OCI-LY7 (cell line): ENCODE results near the gene OR5A1. TPM values are rescaled to one million over a fixed set of nuclear protein-coding genes. Genes with fewer than 3 reads are reported as not detected.

Source experiments
- BruUV-seq: library from RNA; stranded (reverse); fragments of 400-500 nt; replicated peaks from 2 replicates; lab custom pipeline; 2021; lab: Mats Ljungman, UMichigan
- CTCF ChIA-PET: fragments of 300-600 bp; sonication (Branson Sonifier 250); formaldehyde crosslinking; loops from one replicate; lab custom pipeline; 2022; ENCODE audit warnings: antibody characterized with exemption; ENCODE audit not compliant: unreplicated experiment; lab: Charles Lee
- POLR2A ChIA-PET: fragments of 300-600 bp; sonication (Branson Sonifier 250); formaldehyde crosslinking; loops from one replicate; lab custom pipeline; 2022; ENCODE audit warnings: antibody characterized with exemption; lab: Charles Lee
- DNase-seq: peaks from one replicate; pipeline ENCODE4 v3.0.0-alpha.2; 2015; ENCODE audit warnings: low spot score
- H2AFZ ChIP-seq: fragments of 200-600 bp; sonication (generic), shearing (Covaris generic); 2 replicates; pipeline ENCODE4 v1.6.1; 2014; ENCODE audit warnings: mild to moderate bottlenecking, antibody characterized with exemption, low read length, moderate library complexity
- H3K27ac ChIP-seq: fragments of 200-600 bp; sonication (generic); 2 replicates; pipeline ENCODE4 v1.5.1; 2014; ENCODE audit warnings: mixed run types, low read depth, mild to moderate bottlenecking, moderate library complexity, low read length, inconsistent platforms; ENCODE audit not compliant: poor library complexity, severe bottlenecking
- H3K36me3 ChIP-seq: fragments of 200-600 bp; sonication (generic); 2 replicates; pipeline ENCODE4 v1.6.1; 2014; ENCODE audit warnings: mild to moderate bottlenecking, antibody characterized with exemption, low read length, moderate library complexity, mixed read lengths; ENCODE audit not compliant: insufficient read depth
- H3K4me1 ChIP-seq: fragments of 200-600 bp; sonication (generic); 2 replicates; pipeline ENCODE4 v1.5.1; 2014; ENCODE audit warnings: mild to moderate bottlenecking, low read length; ENCODE audit not compliant: insufficient read depth, poor library complexity, severe bottlenecking
- H3K4me2 ChIP-seq: fragments of 200-600 bp; sonication (generic); 2 replicates; pipeline ENCODE4 v1.6.1; 2014; ENCODE audit warnings: mild to moderate bottlenecking, low read length
- H3K4me3 ChIP-seq: fragments of 200-600 bp; sonication (generic); 2 replicates; pipeline ENCODE4 v1.5.1; 2014; ENCODE audit warnings: mild to moderate bottlenecking, low read depth, low read length; ENCODE audit not compliant: poor library complexity, severe bottlenecking
- H3K79me2 ChIP-seq: fragments of 200-600 bp; sonication (generic); 2 replicates; pipeline ENCODE4 v1.6.1; 2016; ENCODE audit warnings: low read depth, mild to moderate bottlenecking, low read length, moderate library complexity, mixed read lengths; ENCODE audit not compliant: insufficient read depth
- H3K9me2 ChIP-seq: fragments of 200-600 bp; sonication (generic); 2 replicates; pipeline ENCODE4 v1.6.1; 2016; ENCODE audit warnings: mild to moderate bottlenecking, low read length, mixed read lengths; ENCODE audit not compliant: insufficient read depth
- H3K9me3 ChIP-seq: fragments of 200-600 bp; sonication (generic); 2 replicates; pipeline ENCODE4 v1.6.1; 2014; ENCODE audit warnings: mild to moderate bottlenecking, mixed run types, low read length, mixed read lengths
- H4K20me1 ChIP-seq: fragments of 200-600 bp; sonication (generic); 2 replicates; pipeline ENCODE4 v1.6.1; 2014; ENCODE audit warnings: mild to moderate bottlenecking, antibody characterized with exemption, low read length, moderate library complexity, mixed read lengths; ENCODE audit not compliant: insufficient read depth
- EZH2phosphoT487 ChIP-seq: fragments of 200-600 bp; sonication (generic); IDR thresholded peaks from 2 replicates; pipeline ENCODE4 v1.6.1; 2018; ENCODE audit warnings: low read depth, borderline replicate concordance, mild to moderate bottlenecking, mixed run types, antibody characterized with exemption, low read length, moderate library complexity, mixed read lengths
- intact Hi-C: fragments of 100-400 bp; cut with micrococcal nuclease; formaldehyde crosslinking; loops from one replicate; pipeline ENCODE4 v1.10.0; 2022; ENCODE audit not compliant: unreplicated experiment
- total RNA-seq, 2 experiments: library from RNA; depleted of rRNA in 1 of 2; stranded (reverse); fragments of >200 nt in 1 of 2; shearing (Covaris generic) in 1 of 2; gene quantifications; 2 replicates each; pipeline ENCODE4 v1.2.3, GENCODE V29; 2014 to 2022
- TF ChIP-seq, protein P1 (sequence below): fragments of 200-600 bp; sonication (generic); conservative IDR thresholded peaks from 2 replicates; pipeline ENCODE4 v1.5.1; 2014; ENCODE audit warnings: mild to moderate bottlenecking, antibody characterized with exemption, low read length, moderate library complexity, mixed read lengths

The OR5A1 gene
- total RNA-seq, 2 experiments from 2014 or later: not detected

DNA sequence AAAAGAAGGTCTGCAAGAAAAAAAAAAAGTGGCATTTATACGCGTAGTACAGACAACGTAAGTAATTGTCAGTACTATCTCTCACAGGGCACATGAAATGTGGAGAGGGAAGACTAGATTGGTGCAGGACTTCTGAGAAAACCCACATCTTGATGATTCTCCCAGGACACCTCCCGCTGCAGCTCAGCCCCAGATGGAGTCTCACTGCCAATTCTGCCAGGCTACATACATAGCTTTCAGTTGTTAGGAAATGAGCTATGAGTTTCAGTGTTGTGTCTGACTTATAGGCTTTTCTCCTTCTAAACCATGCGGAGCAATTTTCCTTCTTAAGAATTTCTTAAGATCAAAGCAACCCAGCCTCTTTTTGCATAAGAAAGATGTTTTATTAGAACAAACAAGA lies 19.7 kb upstream of the OR5A1 start:
- Histone ChIP-seq H4K20me1 (no peaks in the 10 kb centered on the region), H3K9me3 (no peaks in the 10 kb centered on the region), H3K36me3 (no peaks in the 10 kb centered on the region), H3K4me2 (no peak overlapping the region), H3K27ac (no peak overlapping the region), H3K4me1 (no peaks in the 10 kb centered on the region), H3K9me2 (no peaks in the 10 kb centered on the region), H2AFZ (no peak overlapping the region), H3K4me3 (no peak overlapping the region), H3K79me2 (no peaks in the 10 kb centered on the region)
- DNase-seq: no peak
- no TSS peak for BruUV-seq
- TF ChIP-seq, protein P1, sequence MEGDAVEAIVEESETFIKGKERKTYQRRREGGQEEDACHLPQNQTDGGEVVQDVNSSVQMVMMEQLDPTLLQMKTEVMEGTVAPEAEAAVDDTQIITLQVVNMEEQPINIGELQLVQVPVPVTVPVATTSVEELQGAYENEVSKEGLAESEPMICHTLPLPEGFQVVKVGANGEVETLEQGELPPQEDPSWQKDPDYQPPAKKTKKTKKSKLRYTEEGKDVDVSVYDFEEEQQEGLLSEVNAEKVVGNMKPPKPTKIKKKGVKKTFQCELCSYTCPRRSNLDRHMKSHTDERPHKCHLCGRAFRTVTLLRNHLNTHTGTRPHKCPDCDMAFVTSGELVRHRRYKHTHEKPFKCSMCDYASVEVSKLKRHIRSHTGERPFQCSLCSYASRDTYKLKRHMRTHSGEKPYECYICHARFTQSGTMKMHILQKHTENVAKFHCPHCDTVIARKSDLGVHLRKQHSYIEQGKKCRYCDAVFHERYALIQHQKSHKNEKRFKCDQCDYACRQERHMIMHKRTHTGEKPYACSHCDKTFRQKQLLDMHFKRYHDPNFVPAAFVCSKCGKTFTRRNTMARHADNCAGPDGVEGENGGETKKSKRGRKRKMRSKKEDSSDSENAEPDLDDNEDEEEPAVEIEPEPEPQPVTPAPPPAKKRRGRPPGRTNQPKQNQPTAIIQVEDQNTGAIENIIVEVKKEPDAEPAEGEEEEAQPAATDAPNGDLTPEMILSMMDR: no peak
- TF ChIP-seq EZH2phosphoT487: no peak
- POLR2A ChIA-PET: no interaction called here
- CTCF ChIA-PET: no interaction called here
- intact Hi-C loops: no loop called here

DNA sequence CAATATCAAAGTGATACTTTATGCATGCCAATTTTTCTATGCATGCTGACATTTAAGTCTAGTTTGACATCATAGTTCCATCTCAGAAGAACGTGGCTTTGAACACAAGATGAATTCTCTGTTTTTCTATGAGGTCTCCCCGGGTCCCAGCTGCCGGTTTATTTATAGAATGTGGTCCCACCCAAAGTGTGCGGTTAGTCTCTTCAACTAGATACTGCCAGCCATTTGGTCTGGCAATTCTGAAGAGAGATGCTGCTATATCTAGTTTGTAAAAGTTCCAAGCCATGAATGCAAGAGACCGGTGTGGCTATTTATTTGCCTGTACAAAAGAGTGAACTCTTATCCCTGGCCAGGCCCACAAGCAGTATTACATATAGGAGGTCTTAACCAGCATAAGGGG lies 19.2 kb upstream of the OR5A1 start:
- no TSS peak for BruUV-seq
- no peak for DNase-seq
- Histone ChIP-seq H3K9me2 (no peaks in the 10 kb centered on the region), H3K4me2 (no peak overlapping the region), H3K4me3 (no peak overlapping the region), H3K79me2 (no peaks in the 10 kb centered on the region), H2AFZ (no peak overlapping the region), H3K4me1 (no peaks in the 10 kb centered on the region), H4K20me1 (no peaks in the 10 kb centered on the region), H3K36me3 (no peaks in the 10 kb centered on the region), H3K9me3 (no peaks in the 10 kb centered on the region), H3K27ac (no peak overlapping the region)
- intact Hi-C loops: no loop called here
- POLR2A ChIA-PET: interaction anchor here (0.5 kb wide), 1 partner anchor 689 kb away, joined by 14 read pairs; no protein-coding TSS in a partner anchor
- TF ChIP-seq, protein P1: no peak
- TF ChIP-seq EZH2phosphoT487: no peak
- CTCF ChIA-PET: no interaction called here

DNA sequence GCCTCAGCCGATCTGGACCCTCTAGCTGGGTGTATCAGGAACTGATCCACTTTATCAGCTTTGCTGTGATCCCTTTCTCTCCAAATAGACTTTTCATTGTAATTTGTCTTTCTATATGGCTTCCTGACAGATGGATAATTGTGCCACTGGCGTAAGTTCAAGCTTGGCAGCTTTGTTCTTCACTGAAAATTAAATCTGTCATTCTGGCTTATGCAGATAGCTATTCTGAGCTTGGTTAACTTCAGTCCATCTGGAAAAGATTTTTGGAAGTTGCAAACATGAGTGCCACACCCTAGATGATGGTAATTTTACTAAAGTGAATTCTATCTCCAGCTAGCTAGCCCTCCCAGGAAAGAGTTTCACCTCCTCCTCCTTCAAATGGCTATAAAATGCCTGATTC lies 18.1 kb upstream of the OR5A1 start:
- H3K9me3 ChIP-seq: no peaks in the 10 kb centered on the region
- no peaks in the 10 kb centered on the region for H3K79me2 ChIP-seq
- H3K36me3 ChIP-seq: no peaks in the 10 kb centered on the region
- H3K4me2 ChIP-seq: no peak overlapping the region
- no peaks in the 10 kb centered on the region for H3K9me2 ChIP-seq
- no peak for TF ChIP-seq EZH2phosphoT487
- TF ChIP-seq, protein P1: no peak
- POLR2A ChIA-PET: interaction anchor here (0.6 to 1.2 kb wide), 3 partner anchors 16 to 393 kb away, joined by 3 to 4 read pairs (median 3); no protein-coding TSS in a partner anchor
- CTCF ChIA-PET: no interaction called here
- H3K4me3 ChIP-seq: no peak overlapping the region
- no peak for DNase-seq
- H4K20me1 ChIP-seq: no peaks in the 10 kb centered on the region
- intact Hi-C loops: no loop called here
- H2AFZ ChIP-seq: no peak overlapping the region
- no TSS peak for BruUV-seq
- H3K4me1 ChIP-seq: no peaks in the 10 kb centered on the region
- no peak overlapping the region for H3K27ac ChIP-seq
